GM12801 (cell line): ENCODE results near the gene CHRNA9.
A peak's percentile ranks its signal among the peaks of the same experiment; 100 is the strongest.

Source experiments
- TF ChIP-seq, protein P1 (sequence below): IDR thresholded peaks from one replicate; pipeline ENCODE4 v1.5.1; 2011; ENCODE audit warnings: control low read depth; ENCODE audit not compliant: insufficient read length; ENCODE audit errors: extremely low read depth

Gene CHRNA9

GRCh38 chr4:40306226-40306625, 28.9 kb upstream of the CHRNA9 start:
- TF ChIP-seq, protein P1, sequence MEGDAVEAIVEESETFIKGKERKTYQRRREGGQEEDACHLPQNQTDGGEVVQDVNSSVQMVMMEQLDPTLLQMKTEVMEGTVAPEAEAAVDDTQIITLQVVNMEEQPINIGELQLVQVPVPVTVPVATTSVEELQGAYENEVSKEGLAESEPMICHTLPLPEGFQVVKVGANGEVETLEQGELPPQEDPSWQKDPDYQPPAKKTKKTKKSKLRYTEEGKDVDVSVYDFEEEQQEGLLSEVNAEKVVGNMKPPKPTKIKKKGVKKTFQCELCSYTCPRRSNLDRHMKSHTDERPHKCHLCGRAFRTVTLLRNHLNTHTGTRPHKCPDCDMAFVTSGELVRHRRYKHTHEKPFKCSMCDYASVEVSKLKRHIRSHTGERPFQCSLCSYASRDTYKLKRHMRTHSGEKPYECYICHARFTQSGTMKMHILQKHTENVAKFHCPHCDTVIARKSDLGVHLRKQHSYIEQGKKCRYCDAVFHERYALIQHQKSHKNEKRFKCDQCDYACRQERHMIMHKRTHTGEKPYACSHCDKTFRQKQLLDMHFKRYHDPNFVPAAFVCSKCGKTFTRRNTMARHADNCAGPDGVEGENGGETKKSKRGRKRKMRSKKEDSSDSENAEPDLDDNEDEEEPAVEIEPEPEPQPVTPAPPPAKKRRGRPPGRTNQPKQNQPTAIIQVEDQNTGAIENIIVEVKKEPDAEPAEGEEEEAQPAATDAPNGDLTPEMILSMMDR, result no peak

GRCh38 chr4:40306976-40307375, 28.2 kb upstream of the CHRNA9 start:
- TF ChIP-seq, protein P1, result no peak

GRCh38 chr4:40307627-40308497, 27.3 kb upstream of the CHRNA9 start:
- TF ChIP-seq, protein P1, result no peak

DNA sequence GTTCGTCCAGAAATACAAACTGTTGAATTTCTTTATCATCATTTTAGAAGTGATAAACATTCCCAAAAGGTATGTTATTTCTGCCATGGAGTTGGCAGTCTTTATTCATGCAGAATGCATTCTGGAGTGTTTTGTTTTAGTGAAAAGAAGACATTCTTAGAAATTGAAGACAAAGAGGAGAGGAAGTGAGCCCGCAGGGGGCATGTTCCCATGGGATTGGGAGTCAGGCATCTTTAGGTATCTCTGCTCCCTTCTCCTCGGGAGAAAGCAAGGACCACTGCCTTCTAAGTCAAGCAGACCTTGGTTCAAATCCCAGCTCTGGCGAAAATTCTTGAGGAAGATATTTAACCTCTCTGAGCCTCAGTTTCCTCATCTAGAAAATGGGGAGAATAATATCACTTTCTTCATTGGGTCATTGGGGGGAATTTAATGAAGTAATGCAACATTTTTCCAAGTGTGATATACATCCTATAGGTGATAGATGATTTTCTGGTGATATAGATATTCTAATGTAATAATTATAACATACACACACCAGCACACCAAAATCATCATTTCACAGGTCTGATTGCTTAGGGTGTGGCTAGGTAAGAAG, 26.5 kb upstream of the CHRNA9 start:
- TF ChIP-seq, protein P1, result no peak

- TF ChIP-seq, protein P1, result peak; percentile 13
Observed at GRCh38 chr4:40309250-40309774, 25.8 kb upstream of the CHRNA9 start.

- TF ChIP-seq, protein P1, result no peak
Observed at GRCh38 chr4:40310225-40310624, 24.9 kb upstream of the CHRNA9 start.

DNA sequence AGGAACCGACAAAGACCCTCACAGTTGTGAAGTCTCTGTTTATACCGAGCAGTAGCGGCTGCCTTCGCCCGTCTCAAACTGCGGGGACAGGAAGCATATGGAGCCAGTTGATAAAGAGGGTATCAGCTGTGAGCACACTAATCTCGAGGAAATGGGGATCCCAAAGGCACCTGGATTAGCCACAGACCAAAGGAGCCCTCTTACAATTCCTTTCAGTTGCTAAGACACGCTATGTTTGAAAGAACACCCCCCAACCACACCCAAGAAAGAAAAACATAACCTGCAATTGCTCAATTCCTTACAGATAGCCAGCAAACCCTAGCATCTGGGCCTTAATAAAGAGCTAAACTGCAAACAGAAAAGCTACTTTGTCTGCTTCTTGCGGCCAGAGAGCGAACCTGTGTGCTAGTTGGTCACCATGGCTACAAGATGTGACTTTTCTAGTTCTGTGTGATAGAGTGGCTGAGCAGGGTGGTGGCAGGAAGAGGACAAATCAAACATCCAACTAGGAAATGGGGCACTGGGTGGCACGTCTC, 23.3 kb upstream of the CHRNA9 start:
- TF ChIP-seq, protein P1, result no peak
